Parathyroid adenoma (tissue), 2 donors: ENCODE results near the gene C2orf80.

Experiments used
- H2AFZ ChIP-seq: fragments of 300-600 bp; sonication (generic); one replicate; pipeline ENCODE4 v1.7.0; 2017; ENCODE audit warnings: antibody characterized with exemption, mild to moderate bottlenecking
- H3K27ac ChIP-seq: fragments of 300-600 bp; sonication (generic); one replicate; pipeline ENCODE4 v1.7.0; 2017
- H3K27me3 ChIP-seq: fragments of 300-600 bp; sonication (generic); one replicate; pipeline ENCODE4 v1.7.0; 2017; ENCODE audit warnings: low read length; ENCODE audit not compliant: control insufficient read depth, insufficient read depth
- H3K36me3 ChIP-seq: fragments of 300-600 bp; sonication (generic); one replicate; pipeline ENCODE4 v1.7.0; 2017; ENCODE audit warnings: low read length; ENCODE audit not compliant: control insufficient read depth, insufficient read depth
- H3K4me1 ChIP-seq: fragments of 300-600 bp; sonication (generic); one replicate; pipeline ENCODE4 v1.7.0; 2017; ENCODE audit warnings: control low read depth
- H3K4me2 ChIP-seq: fragments of 300-600 bp; sonication (generic); one replicate; pipeline ENCODE4 v1.7.0; 2017; ENCODE audit warnings: low read length
- H3K4me3 ChIP-seq: fragments of 300-600 bp; sonication (generic); one replicate; pipeline ENCODE4 v1.7.0; 2017; ENCODE audit warnings: low read depth, low read length
- H3K79me2 ChIP-seq: fragments of 300-600 bp; sonication (generic); one replicate; pipeline ENCODE4 v1.7.0; 2017; ENCODE audit warnings: control low read depth
- H3K9ac ChIP-seq: fragments of 300-600 bp; sonication (generic); one replicate; pipeline ENCODE4 v1.7.0; 2017; ENCODE audit warnings: mild to moderate bottlenecking
- H3K9me3 ChIP-seq: fragments of 300-600 bp; sonication (generic); one replicate; pipeline ENCODE4 v1.7.0; 2017; ENCODE audit warnings: low read length; ENCODE audit not compliant: control insufficient read depth
- CTCF ChIP-seq: fragments of 300-600 bp; sonication (generic); IDR thresholded peaks from one replicate; pipeline ENCODE4 v1.7.0; 2017; ENCODE audit warnings: antibody characterized with exemption, mild to moderate bottlenecking
- donor health status: primary hyperparathyroidism.

Gene C2orf80

GRCh38 chr2:208130712-208131110, 59.1 kb downstream of the C2orf80 start:
- H2AFZ ChIP-seq: no peak overlapping the region
- H3K27me3 ChIP-seq: no peaks in the 10 kb centered on the region
- no peaks in the 10 kb centered on the region for H3K36me3 ChIP-seq
- H3K4me2 ChIP-seq: no peak overlapping the region
- no peak overlapping the region for H3K4me3 ChIP-seq
- no peak overlapping the region for H3K9ac ChIP-seq
- TF ChIP-seq CTCF: no peak
- no peaks in the 10 kb centered on the region for H3K9me3 ChIP-seq
- no peak overlapping the region for H3K27ac ChIP-seq
- no peaks in the 10 kb centered on the region for H3K4me1 ChIP-seq
- H3K79me2 ChIP-seq: no peaks in the 10 kb centered on the region

GRCh38 chr2:208129744-208130711, 59.8 kb downstream of the C2orf80 start, which contains the start of gene CRYGC:
TSS of gene CRYGC (minus strand) at chr2:208129828. CDS start at chr2:208129792, 36 bp downstream.
- H3K4me1 ChIP-seq: no peaks in the 10 kb centered on the region
- no peak within 1 kb of the TSS for H2AFZ ChIP-seq
- no peak within 1 kb of the TSS for H3K9ac ChIP-seq
- H3K4me3 ChIP-seq: no peak within 1 kb of the TSS
- no peak for TF ChIP-seq CTCF
- no peaks in the 10 kb centered on the region for H3K36me3 ChIP-seq
- no peaks in the 10 kb centered on the region for H3K9me3 ChIP-seq
- no peak within 1 kb of the TSS for H3K27ac ChIP-seq
- no peaks in the 10 kb centered on the region for H3K27me3 ChIP-seq
- H3K79me2 ChIP-seq: no peaks in the 10 kb centered on the region
- no peak within 1 kb of the TSS for H3K4me2 ChIP-seq

GRCh38 chr2:208128136-208128535, 61.7 kb downstream of the C2orf80 start:
- Histone ChIP-seq H3K4me1 (no peaks in the 10 kb centered on the region), H3K4me2 (no peak overlapping the region), H3K9me3 (no peaks in the 10 kb centered on the region), H3K27me3 (no peaks in the 10 kb centered on the region), H3K79me2 (no peaks in the 10 kb centered on the region), H2AFZ (no peak overlapping the region), H3K36me3 (no peaks in the 10 kb centered on the region), H3K4me3 (no peak overlapping the region), H3K9ac (no peak overlapping the region), H3K27ac (no peak overlapping the region)
- TF ChIP-seq CTCF: no peak

- H3K27me3 ChIP-seq: no peaks in the 10 kb centered on the region
- H3K4me1 ChIP-seq: no peaks in the 10 kb centered on the region
- TF ChIP-seq CTCF: no peak
- no peak overlapping the region for H3K4me2 ChIP-seq
- no peaks in the 10 kb centered on the region for H3K36me3 ChIP-seq
- no peak overlapping the region for H3K4me3 ChIP-seq
- H2AFZ ChIP-seq: no peak overlapping the region
- no peak overlapping the region for H3K27ac ChIP-seq
- no peak overlapping the region for H3K9ac ChIP-seq
- no peaks in the 10 kb centered on the region for H3K9me3 ChIP-seq
- H3K79me2 ChIP-seq: no peaks in the 10 kb centered on the region
Observed at GRCh38 chr2:208127090-208127489, 62.7 kb downstream of the C2orf80 start.
